ENCODE data around the gene NPBWR2.
"Not testable (repeated sequence)": the region's sequence is repeated elsewhere in the genome, so short reads cannot be mapped to it uniquely, and the experiment has no call there.

The NPBWR2 gene

DNA sequence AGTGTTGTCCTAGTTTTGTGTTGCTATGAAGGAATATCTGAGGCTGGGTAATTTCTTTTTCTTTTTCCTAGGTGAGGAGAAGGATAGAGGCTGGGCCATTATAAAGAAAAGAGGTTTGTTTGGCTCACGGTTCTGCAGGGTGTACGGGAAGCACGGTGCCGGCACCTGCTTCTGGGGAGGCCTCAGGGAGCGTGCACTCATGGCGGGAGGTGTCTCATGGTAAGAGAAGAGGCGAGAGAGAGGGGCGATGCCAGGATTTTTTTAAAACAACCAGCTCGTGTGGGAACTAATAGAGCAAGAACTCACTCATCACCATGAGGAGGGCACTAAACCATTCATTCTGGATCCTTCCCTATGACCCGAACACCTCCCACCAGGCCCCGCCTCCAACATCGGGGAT, 14.2 kb upstream of the NPBWR2 start:
- DNase-seq (ENCODE audit: low read depth), result no peak
- no peak overlapping the region for H3K4me3 ChIP-seq (ENCODE audit: low read depth, low read length)
- TF ChIP-seq, protein P1, sequence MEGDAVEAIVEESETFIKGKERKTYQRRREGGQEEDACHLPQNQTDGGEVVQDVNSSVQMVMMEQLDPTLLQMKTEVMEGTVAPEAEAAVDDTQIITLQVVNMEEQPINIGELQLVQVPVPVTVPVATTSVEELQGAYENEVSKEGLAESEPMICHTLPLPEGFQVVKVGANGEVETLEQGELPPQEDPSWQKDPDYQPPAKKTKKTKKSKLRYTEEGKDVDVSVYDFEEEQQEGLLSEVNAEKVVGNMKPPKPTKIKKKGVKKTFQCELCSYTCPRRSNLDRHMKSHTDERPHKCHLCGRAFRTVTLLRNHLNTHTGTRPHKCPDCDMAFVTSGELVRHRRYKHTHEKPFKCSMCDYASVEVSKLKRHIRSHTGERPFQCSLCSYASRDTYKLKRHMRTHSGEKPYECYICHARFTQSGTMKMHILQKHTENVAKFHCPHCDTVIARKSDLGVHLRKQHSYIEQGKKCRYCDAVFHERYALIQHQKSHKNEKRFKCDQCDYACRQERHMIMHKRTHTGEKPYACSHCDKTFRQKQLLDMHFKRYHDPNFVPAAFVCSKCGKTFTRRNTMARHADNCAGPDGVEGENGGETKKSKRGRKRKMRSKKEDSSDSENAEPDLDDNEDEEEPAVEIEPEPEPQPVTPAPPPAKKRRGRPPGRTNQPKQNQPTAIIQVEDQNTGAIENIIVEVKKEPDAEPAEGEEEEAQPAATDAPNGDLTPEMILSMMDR (IDR thresholded peaks at IDR 0.05; ENCODE audit: low read depth, low read length, missing control alignments), result no peak

DNA sequence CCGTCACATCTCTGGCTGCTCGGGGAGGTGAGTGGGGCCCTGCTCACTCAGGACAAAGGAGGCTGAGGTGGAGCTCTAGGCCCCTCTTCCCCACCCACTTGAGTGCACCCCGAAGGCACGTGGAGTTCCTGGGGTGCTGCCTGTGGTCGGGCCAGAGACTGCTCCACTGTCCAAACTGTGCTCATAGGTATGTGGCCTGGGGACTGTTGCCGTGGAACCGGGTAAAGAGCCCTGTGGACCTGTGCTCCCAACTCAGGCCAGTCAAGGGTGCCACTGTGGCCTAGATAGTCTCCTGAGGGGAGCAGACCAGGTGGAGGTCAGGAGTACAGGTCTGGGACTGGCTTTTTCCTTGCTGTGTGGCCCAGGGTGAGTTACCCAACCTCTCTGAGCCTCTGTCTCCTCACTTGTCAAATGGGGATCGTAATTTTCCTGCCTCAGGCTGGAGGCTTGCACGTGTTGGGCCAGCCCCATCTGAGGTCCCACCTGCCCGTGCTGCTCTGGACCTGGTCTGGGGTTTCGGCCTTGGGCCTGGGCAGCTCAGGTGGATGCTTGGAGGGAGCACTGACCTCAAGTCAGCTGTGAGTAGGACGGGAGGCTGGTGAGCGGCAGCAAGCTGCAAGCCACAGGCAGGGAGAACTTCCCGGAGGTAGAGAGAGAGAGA, 12.4 kb upstream of the NPBWR2 start:
- TF ChIP-seq, protein P1 (IDR thresholded peaks at IDR 0.05; ENCODE audit: low read depth, low read length, missing control alignments), result no peak
- 0 out of 2 replicates have a peak overlapping the region, but pooled peaks have one; percentile 2 for H3K4me3 ChIP-seq (ENCODE audit: low read depth, low read length)
- no peak for DNase-seq (ENCODE audit: low read depth)

DNA sequence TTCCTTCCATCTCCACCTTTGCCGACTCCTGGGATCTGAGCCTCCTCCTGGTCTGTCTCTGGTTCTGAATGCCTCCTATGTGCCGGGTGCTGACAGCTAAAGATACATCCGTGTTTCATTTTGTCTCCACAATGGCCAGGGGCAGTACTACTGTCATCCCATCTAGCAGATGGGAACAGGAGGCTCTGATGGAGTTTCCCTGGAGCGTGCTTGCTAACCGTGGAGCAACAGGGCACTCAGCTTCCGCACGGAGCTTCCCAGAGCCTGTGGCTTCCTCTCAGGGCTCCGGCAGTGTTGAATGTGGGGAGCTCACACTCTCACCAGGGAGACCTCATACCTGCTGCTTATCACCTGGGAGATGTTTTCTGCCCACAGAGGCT, 11.9 kb upstream of the NPBWR2 start:
- no peak for DNase-seq (ENCODE audit: low read depth)
- no peak overlapping the region for H3K4me3 ChIP-seq (ENCODE audit: low read depth, low read length)
- TF ChIP-seq, protein P1 (IDR thresholded peaks at IDR 0.05; ENCODE audit: low read depth, low read length, missing control alignments), result no peak

DNA sequence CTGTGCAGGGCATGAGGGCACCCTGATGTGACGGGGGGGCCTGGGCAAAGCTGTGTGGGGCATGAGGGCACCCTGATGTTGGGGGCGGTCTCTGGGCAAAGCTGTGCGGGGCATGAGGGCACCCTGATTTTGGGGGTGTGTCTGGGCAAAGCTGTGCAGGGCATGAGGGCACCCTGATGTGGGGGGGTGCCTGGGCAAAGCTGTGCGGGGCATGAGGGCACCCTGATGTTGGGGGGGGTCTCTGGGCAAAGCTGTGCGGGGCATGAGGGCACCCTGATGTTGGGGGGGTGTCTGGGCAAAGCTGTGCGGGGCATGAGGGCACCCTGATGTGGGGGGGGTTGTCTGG, 10.0 kb upstream of the NPBWR2 start:
- not testable (repeated sequence) for DNase-seq (ENCODE audit: low read depth)

DNA sequence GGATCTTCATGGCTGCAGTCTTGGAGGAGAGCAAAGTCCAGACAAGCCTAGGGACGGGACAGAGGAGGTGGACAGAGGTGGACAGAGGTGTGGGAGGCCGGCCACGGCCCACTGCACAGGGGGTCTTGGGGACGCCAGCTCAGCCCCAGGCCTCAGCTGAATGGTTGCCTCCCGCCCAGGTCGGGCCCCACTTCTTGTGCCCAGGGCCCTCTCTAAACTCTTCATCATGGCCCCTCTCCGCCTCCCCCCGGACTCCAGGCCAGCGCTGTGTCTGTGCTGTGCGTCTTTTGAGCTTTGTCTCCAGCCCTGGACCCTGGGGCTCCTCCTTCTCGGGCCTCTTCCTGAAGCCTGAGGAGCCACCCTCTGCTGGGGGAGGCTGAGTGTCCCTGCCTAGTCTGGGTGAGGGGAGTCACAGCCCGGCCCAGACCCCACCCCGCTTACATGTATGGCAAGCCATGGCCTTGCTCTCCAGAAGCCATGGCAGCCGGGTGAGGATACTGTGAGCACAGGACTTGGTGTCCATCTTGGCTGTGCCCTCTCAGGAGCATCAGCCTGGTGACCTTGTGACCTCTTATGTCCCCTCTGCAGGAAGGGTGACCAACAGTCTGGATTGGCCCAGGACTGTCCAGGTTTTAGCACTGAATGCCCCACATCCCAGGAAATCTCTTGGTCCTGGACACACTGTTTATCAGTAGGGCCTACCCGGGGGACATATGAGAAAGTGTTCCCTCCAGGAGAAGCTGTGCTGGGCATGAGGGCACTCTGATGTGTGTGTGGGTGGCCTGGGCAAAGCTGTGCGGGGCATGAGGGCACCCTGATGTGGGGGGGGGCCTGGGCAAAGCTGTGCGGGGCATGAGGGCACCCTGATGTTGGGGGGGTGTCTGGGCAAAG, 9.4 kb upstream of the NPBWR2 start:
- no peak for DNase-seq (ENCODE audit: low read depth)
- TF ChIP-seq, protein P1 (IDR thresholded peaks at IDR 0.05; ENCODE audit: low read depth, low read length, missing control alignments), result no peak
- H3K4me3 ChIP-seq (ENCODE audit: low read depth, low read length), result no peak overlapping the region

More for the DNA sequence above, 10.0 kb upstream of the NPBWR2 start:
- H3K4me3 ChIP-seq (ENCODE audit: low read depth, low read length), result not testable (repeated sequence)

DNA sequence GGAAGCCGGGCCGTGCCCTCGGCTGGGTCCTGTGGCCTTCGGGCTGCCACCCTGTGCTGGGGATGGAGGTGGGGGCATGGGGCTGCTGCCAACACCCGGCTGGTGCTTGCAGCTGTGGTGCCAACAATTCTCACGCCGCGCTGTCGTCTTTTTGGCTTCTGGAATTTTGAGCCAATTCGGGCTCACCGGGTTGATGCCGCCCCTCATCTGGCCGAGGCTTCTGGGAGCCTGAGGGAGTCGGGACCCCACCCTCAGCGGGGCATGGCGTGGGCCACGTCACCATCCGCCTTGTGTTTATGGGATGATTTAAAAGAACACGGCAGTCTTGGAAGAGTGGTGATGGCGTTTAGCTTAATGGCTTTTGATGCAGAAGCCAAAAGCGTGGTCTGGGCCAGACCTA, 8.7 kb upstream of the NPBWR2 start:
- no peak for DNase-seq (ENCODE audit: low read depth)
- TF ChIP-seq, protein P1 (IDR thresholded peaks at IDR 0.05; ENCODE audit: low read depth, low read length, missing control alignments), result no peak
- no peak overlapping the region for H3K4me3 ChIP-seq (ENCODE audit: low read depth, low read length)

DNA sequence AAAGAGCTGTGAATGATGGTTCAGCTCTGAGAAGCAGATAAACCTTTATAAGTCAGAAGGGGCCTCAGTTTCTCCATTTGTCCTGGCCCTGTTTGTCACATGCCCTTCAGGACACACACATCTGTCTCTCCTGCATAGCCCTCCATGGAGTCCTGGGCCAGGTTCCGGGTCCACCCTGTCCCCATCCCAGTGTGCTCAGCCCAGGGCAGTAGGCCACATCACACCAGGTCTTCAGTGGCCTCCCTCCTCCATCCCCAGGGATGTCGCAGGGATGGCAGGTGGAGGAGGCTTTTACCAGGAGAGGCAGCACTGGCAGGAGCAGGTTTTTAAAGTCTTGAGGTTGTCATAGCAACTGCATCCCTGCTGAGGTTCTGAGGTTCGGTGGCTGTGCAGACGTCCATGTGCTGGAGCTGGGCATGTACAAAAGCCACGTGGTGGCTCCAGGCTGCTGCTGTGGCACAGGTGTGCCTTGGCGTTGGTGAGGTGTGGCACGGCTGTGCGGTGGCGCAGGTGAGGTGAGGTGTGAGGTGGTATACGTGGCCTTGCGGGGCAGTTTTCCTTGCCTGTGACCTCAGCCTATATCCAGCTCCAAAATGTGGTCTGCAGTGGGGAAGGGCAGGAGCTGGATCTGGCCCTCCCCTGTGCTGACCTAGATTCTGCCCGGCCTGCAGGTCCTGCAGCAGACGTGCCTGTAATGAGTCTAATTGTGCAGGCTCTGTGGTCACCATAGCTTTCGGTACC, 8.0 kb upstream of the NPBWR2 start:
- H3K4me3 ChIP-seq (ENCODE audit: low read depth, low read length), result no peak overlapping the region
- DNase-seq (ENCODE audit: low read depth), result no peak
- TF ChIP-seq, protein P1 (IDR thresholded peaks at IDR 0.05; ENCODE audit: low read depth, low read length, missing control alignments), result no peak

All from GM12864 (cell line).